Transverse colon (tissue), 4 donors: Measurements from ENCODE around the gene ARFGAP1. TPM values are rescaled to one million over a fixed set of nuclear protein-coding genes. Genes with fewer than 3 reads are reported as not detected.

Experiments
- DNase-seq: peaks from one replicate; pipeline ENCODE4 v3.0.0-alpha.2; 2019
- H3K27ac ChIP-seq, 4 donors: fragments of 200-600 bp; sonication (generic); 2 replicates each; pipeline ENCODE4 v1.5.1; 2016 to 2018; ENCODE audit warnings: inconsistent platforms in 4 of 4
- H3K27me3 ChIP-seq: fragments of 200-600 bp; sonication (generic); 2 replicates; pipeline ENCODE4 v1.5.1; 2017; ENCODE audit warnings: inconsistent platforms
- H3K36me3 ChIP-seq, 4 donors: fragments of 200-600 bp; sonication (generic); 2 replicates each; pipeline ENCODE4 v1.5.1; 2017 to 2019; ENCODE audit warnings: inconsistent platforms in 4 of 4
- H3K4me1 ChIP-seq, 4 donors: fragments of 200-600 bp; sonication (generic); 2 replicates each; pipeline ENCODE4 v1.5.1; 2017 to 2020; ENCODE audit warnings: inconsistent platforms in 4 of 4
- H3K4me3 ChIP-seq, 4 donors: fragments of 200-600 bp; sonication (generic); 1 replicate in 1 of 4; 2 replicates in 3 of 4; pipeline versions ENCODE4 v1.5.1 to v1.6.1; 2017 to 2019; ENCODE audit warnings: inconsistent platforms in 4 of 4
- H3K9me3 ChIP-seq, 2 donors: fragments of 200-600 bp; sonication (generic); 2 replicates each; pipeline ENCODE4 v1.5.1; 2017 to 2019; ENCODE audit warnings: inconsistent platforms in 2 of 2
- EP300 ChIP-seq: sonication (generic); formaldehyde crosslinking; IDR thresholded peaks from one replicate; pipeline ENCODE4 v1.6.1; 2017; ENCODE audit warnings: antibody characterized with exemption, low read depth
- POLR2A ChIP-seq: fragments of 450-650 bp; IDR thresholded peaks from one replicate; pipeline ENCODE4 v1.6.1; 2016; ENCODE audit warnings: antibody characterized with exemption, mild to moderate bottlenecking, moderate library complexity
- POLR2AphosphoS5 ChIP-seq, 3 donors: sonication (generic); formaldehyde crosslinking; IDR thresholded peaks; one replicate each; pipeline ENCODE4 v1.6.1; 2016; ENCODE audit warnings: antibody characterized with exemption in 3 of 3
- WGBS, 2 donors: methylation state at CpG; one replicate each; pipeline ENCODE4 v1.1.5; 2018; ENCODE audit warnings: low coverage in 1 of 2; 5-methylcytosine and 5-hydroxymethylcytosine counted together
- in situ Hi-C, 4 donors: fragments of 200-750 bp; cut with MboI; loops; one replicate each; pipeline versions ENCODE4 v1.15.0 to v1.15.1; 2017; ENCODE audit warnings: low sequenced_read_pairs in 3 of 4, low pct_ligation_motif_present in 1 of 4, low pct_unique_long_range_greater_than_20kb in 1 of 4
- intact Hi-C: fragments of 100-400 bp; cut with DNase I; formaldehyde crosslinking; loops from one replicate; pipeline ENCODE4 v1.15.1; 2023; ENCODE audit warnings: low total_unique reads
- small RNA-seq, 4 donors: library from RNA; depleted of rRNA; stranded (forward); fragments of <200 nt; gene quantifications; one replicate each; pipeline ENCODE3, GENCODE V24; 2016
- total RNA-seq, 4 donors: library from RNA; depleted of rRNA; stranded (reverse); fragments of >200 nt; gene quantifications; one replicate each; pipeline ENCODE4 v1.1.0, GENCODE V29; 2016
- TF ChIP-seq, protein P1 (sequence below), 5 experiments: fragments of 200-600 bp in 3 of 5; fragments of 450-650 bp in 2 of 5; sonication (generic) in 3 of 5; IDR thresholded peaks; 1 replicate in 2 of 5; 2 replicates in 3 of 5; pipeline ENCODE4 v1.5.1; 2016 to 2017; ENCODE audit warnings: antibody characterized with exemption in 5 of 5, inconsistent platforms in 3 of 5, mild to moderate bottlenecking in 2 of 5, moderate library complexity in 1 of 5

ARFGAP1 gene
- total RNA-seq, 4 donors from 2014 or later = 43.8 to 200 (median 74.8) TPM

GRCh38 chr20:63337786-63338420, 65.3 kb downstream of the ARFGAP1 start:
- DNase-seq = no peak
- Histone ChIP-seq H3K4me1 (no peaks in the 10 kb centered on the region), H3K36me3 (no peaks in the 10 kb centered on the region), H3K27ac (no peak overlapping the region), H3K4me3 (no peak overlapping the region), H3K27me3 (peaks cover 34% of the 10 kb centered on the region), H3K9me3 (no peaks in the 10 kb centered on the region)
- 55 to 71% methylated on average over 4 to 12 of the region's 12 CpGs for WGBS, 2 donors
- no peak for TF ChIP-seq EP300
- TF ChIP-seq POLR2AphosphoS5 (IDR thresholded peaks at IDR 0.05) = no peak
- TF ChIP-seq POLR2A = no peak
- TF ChIP-seq, protein P1, sequence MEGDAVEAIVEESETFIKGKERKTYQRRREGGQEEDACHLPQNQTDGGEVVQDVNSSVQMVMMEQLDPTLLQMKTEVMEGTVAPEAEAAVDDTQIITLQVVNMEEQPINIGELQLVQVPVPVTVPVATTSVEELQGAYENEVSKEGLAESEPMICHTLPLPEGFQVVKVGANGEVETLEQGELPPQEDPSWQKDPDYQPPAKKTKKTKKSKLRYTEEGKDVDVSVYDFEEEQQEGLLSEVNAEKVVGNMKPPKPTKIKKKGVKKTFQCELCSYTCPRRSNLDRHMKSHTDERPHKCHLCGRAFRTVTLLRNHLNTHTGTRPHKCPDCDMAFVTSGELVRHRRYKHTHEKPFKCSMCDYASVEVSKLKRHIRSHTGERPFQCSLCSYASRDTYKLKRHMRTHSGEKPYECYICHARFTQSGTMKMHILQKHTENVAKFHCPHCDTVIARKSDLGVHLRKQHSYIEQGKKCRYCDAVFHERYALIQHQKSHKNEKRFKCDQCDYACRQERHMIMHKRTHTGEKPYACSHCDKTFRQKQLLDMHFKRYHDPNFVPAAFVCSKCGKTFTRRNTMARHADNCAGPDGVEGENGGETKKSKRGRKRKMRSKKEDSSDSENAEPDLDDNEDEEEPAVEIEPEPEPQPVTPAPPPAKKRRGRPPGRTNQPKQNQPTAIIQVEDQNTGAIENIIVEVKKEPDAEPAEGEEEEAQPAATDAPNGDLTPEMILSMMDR (IDR thresholded peaks at IDR 0.05) = no peak
- in situ Hi-C loops (no loop called here), intact Hi-C loops (no loop called here)

Small RNAs within 50 kb of the gene (small RNA-seq; reads per million reads assigned to genes)
- gene MIR3196 (0 to 0.55 (median 0) reads per million in 4 donors), gene MIR4326 (0.48 to 4.1 (median 2.0) reads per million in 4 donors), gene RNU6-994P (0 reads per million in 4 donors)

Other genes with a start within 250 kb of the ARFGAP1 start
- 10 to 100 TPM; 29.4 to 35.2 (median 32.9) TPM for gene YTHDF1, start 56.7 kb upstream of the ARFGAP1 start, total RNA-seq
- 10 to 100 TPM in 1 of 4 donors, 1 to 10 TPM in 1, not detected in 2; 1.6 to 12.7 TPM for gene BIRC7, start 36.9 kb upstream of the ARFGAP1 start, total RNA-seq
- under 1 TPM in 1 of 4 donors, not detected in 3; 0.79 TPM for gene NKAIN4, start 18.4 kb upstream of the ARFGAP1 start, total RNA-seq
- gene COL20A1, start 20.4 kb downstream of the ARFGAP1 start, total RNA-seq = 10 to 100 TPM in 1 of 4 donors, not detected in 3; 43.8 TPM
- under 1 TPM in 1 of 4 donors, not detected in 3; 0.20 TPM for gene CHRNA4, start 88.5 kb downstream of the ARFGAP1 start, total RNA-seq
- gene KCNQ2, start 199.8 kb downstream of the ARFGAP1 start, total RNA-seq = under 1 TPM in 3 of 4 donors, not detected in 1; 0.32 to 0.41 (median 0.37) TPM
- gene EEF1A2, start 226.3 kb downstream of the ARFGAP1 start, total RNA-seq = 1 to 10 TPM in 3 of 4 donors, under 1 TPM in 1; 0.75 to 5.0 (median 3.3) TPM
- 100 to 1,000 TPM; 320 to 695 (median 517) TPM for gene PPDPF, start 248.0 kb downstream of the ARFGAP1 start, total RNA-seq